HS-5 (cell line): ENCODE results near the gene ADGRF3.
"Not testable (repeated sequence)": the region's sequence is repeated elsewhere in the genome, so short reads cannot be mapped to it uniquely, and the experiment has no call there.

Experiments
- DNase-seq: peaks from one replicate; pipeline ENCODE4 v3.0.0-alpha.2; 2012; ENCODE audit warnings: low read depth

ADGRF3 gene

DNA sequence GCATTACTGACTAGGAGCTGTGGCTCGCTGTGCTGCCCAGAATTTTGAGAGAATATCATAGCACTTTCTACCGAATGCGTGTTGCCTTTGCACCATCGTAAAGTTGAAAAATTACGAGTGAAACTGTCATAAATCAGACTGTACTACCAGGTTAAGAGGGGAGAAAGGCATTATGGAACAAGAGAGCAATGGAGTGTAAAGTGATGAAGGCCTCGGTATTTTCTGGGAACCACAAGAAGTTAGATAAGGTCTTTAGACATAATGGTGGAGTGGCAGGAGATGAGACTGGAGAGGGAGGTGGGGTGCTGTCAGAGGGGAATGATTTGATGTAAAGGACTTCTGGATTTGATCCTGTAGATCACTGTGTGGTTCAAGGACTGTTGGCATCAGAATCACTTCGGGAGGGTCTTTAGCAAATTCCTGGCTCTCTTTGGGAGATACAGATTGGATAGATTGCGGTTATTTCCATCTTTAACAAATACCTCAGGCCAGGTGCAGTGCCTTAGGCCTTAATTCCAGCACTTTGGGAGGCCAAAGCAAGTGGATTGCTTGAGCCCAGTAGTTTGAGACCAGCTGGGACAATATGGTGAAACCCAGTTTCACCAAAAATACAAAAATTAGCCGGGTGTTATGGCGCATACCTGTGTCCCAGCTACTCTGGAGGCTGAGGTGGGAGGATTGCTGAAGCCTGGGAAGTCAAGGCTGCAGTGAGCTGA is 4.9 kb upstream of the ADGRF3 start:
- DNase-seq: no peak

- DNase-seq: no peak
Observed at GRCh38 chr2:26349690-26350089, 3.1 kb upstream of the ADGRF3 start.

DNA sequence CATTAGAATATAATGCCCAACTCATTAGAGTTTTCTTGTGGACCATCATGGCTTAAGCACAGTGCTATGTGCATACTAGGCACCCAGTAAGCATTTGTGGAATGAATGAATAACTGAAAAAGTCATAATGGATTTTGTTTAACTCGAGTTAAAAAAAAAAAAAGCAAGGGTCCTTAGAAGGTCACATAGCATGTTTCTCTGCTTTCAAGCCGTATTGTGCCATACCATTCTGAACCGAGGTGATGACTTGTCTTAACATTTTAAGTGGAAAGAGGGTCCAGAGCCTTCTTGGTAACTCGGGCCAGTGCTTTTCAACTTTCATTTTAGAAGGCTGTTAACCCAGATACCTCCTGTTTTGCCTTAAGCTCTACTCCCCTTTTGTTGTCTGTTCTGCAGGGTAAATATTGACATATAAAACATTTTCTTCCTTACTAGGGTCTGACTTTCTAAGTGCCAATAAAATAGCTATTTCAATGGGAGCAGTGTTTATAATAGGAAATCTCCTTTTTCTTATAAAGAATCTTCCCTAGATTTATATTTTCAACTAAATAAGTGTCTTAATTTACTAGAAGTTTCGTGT is 787 bp upstream of the ADGRF3 start:
- DNase-seq: no peak

DNA sequence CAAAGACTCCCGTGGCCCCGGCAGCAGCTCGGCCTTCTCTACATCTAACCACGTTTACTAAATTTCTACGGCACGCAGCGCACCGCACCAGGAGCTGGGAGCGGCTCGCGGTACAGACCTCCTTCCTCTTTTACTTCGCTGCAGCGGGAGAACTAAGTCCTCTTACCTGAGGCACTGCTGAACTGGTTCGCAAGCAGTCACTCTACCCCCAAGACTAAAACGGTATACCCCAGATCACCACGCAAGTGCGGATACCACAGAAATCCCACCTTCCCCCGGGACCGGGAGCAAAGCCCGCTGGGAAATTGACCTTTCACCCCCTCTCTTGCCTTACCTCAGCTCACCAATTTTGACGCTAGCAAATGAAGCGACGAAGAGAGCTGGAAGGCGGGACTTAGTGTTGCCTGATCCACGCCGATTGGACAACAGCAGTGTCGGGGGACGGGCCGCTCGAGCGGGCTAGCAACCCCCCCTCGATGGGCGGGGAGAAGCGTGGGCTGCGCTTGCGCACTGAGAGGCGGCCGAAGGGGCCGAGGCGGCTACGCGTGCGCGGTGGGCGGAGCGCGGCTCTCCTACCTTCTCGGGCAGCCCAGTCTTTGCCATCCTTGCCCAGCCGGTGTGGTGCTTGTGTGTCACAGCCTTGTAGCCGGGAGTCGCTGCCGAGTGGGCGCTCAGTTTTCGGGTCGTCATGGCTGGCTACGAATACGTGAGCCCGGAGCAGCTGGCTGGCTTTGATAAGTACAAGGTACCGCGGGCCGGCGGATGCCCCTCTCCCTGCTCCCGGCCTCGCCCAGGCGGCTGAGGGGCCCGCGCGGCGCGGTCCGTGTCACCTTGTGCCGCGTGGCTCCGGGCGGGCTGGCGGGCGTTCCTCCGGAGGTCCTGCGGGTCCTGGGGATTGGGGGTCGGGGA is 790 bp downstream of the ADGRF3 start, which contains the start of gene SELENOI:
Gene SELENOI (plus strand): TSS at position 599 of the 909 bp plus-strand sequence. CDS start 90 bp downstream, at position 689.
- peak; percentile 99 for DNase-seq

- no peak for DNase-seq
Observed at GRCh38 chr2:26345283-26345544, 1.4 kb downstream of the ADGRF3 start.

DNA sequence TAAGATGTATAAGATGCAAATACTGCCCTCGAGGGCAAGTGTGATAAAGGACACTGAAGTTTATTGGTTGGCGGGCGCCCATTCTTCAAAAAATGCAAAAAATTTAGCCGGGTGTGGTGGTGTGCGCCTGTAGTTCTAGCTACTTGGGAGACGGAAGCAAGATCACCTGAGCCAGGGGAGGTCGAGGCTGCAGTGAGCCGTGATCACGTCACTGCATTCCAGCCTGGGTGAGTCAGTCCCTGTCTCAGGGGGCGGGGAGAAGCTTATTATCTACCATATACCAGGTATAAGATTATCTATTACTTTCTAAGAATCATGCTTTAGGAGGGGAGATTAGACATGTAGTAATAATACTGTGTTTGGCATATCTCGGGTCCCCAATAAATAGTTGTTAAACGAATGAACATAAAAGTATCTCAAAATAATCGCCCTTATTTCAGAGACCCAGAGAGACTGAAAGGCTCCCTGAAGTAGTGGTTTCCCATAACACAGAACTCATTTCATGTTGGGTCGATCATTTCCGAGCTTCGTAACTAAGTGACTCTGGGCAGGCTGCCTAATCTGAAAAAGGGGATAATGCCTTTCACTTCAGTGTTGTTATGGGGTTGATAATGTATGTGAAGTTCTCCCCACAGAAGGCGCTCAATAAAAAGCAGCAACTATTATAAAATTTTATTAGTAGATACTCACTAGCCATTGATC is 1.9 kb downstream of the ADGRF3 start:
- peak; percentile 22 for DNase-seq

GRCh38 chr2:26340831-26341230 is 5.8 kb downstream of the ADGRF3 start:
- no peak for DNase-seq

- no peak for DNase-seq
Observed at GRCh38 chr2:26337298-26337697, 9.3 kb downstream of the ADGRF3 start.

- DNase-seq: no peak
Observed at GRCh38 chr2:26336719-26337118, 9.9 kb downstream of the ADGRF3 start.

GRCh38 chr2:26335231-26335630 is 11.4 kb downstream of the ADGRF3 start:
- no peak for DNase-seq

- DNase-seq: no peak
Observed at GRCh38 chr2:26333293-26333692, 13.3 kb downstream of the ADGRF3 start.

GRCh38 chr2:26331321-26331720 is 15.3 kb downstream of the ADGRF3 start:
- DNase-seq: not testable (repeated sequence)

DNA sequence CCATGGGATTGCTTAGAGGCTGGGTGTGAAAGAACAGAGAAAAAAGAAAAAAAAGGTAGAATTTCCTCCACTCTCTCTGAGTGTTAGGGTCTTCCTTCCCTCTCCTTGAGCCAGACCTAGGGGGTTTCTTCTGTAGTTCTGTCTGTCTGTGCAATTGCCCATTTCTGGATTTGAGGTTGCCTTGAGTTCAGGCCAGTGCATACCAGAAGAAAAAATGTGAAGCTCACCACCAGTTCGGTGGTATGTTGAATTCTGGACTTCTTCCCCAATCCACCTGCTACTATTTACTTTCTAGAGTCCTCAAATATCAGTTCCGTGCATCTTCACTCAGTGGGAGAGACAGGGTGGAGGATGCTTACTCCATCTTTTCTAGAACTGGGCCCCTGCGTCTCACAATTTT is 16.0 kb downstream of the ADGRF3 start:
- DNase-seq: no peak

DNA sequence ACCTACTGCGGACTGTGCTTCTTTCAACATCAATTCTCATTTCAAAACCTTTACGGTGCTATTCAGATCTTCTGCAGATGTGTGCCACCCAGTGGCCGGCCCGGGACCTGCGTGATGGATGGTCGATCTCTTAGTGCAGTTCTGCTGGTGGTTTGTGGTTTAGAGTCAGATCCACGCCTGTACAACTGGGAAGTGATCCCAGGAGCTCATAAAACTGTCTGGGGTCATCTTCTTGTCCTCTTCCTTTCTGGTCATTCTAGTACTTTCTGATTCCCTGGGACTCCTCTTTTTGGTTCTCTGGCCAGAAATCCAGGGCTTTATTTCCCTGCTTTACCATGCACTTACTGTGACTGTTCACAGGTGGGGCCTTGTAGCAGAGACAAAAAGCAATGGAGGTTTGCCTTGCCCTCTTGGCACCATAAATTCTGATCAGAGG is 16.5 kb downstream of the ADGRF3 start:
- peak; percentile 51 for DNase-seq

- not testable (repeated sequence) for DNase-seq
Observed at GRCh38 chr2:26329083-26329482, 17.5 kb downstream of the ADGRF3 start.

- no peak for DNase-seq
Observed at GRCh38 chr2:26327291-26328272, 19.0 kb downstream of the ADGRF3 start.

DNA sequence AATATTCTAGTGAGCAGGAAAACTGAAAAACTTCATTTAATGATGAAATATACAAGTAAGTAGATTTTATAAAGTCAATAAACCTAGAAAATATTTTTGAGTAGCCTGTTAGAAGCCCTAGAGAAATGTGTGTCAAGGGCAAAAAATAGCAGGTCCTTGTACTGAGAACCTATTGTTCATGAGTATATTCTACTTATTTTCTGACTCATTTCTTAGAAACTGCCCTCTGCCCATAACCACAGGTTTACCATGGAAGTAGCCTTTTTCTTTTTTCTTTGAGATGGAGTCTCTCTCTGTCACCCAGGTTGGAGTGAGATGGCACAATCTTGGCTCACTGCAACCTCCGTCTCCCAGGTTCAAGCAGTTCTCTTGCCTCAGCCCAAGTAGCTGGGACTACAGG is 20.1 kb downstream of the ADGRF3 start:
- no peak for DNase-seq

DNA sequence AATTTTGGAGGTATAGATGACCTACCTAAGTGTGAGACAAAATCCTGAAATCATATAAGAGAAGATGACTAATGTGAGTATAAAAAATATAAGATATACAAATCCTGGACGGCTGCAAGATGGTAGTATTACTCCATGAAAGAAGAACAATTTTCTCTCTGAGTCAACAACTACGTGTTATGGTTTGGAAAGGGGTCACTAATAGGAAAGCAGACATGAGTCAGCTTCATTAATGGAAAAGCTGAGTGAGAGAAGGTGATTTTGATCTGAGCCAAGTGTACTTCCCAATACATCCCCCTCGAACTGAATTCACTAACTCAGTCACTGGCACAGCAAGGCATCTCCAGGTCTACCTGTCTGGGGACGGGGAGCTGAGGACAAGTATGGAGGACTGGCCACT is 20.7 kb downstream of the ADGRF3 start:
- DNase-seq: no peak

DNA sequence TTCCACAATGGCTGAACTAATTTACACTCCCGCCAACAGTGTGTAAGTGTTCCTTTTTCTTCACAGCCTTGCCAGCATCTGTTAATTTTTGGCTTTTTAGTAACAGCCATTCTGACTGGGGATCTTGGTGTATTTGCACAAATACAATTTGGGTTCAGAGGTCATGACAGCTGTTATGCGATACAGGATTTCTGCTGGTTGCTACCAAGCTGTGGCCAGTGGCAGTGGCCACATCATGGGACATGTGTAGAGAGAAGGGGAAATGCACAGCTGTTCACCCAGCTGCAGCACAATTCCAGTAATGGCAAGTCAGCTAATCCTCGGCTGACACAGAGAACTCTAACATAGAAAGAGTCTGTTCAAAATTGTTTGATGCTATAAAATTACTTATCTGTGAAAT is 21.7 kb downstream of the ADGRF3 start:
- DNase-seq: no peak

DNA sequence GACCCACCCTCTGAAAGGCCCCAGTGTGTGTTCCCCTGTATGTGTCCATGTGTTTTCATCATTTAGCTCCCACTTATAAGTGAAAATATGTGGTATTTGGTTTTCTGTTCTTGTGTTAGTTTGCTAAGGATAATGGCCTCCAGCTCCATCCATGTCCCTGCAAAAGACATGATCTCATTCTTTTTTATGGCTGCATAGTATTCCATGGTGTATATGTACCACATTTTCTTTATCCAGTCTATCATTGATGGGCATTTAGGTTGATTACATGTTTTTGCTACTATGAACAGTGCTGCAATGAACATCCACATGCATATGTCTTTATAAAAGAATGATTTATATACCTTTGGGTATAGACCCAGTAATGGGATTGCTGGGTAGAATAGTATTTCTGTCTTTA is 22.1 kb downstream of the ADGRF3 start:
- DNase-seq: not testable (repeated sequence)

- DNase-seq: no peak
Observed at GRCh38 chr2:26318950-26319349, 27.6 kb downstream of the ADGRF3 start.
